Activated CD4-positive, alpha-beta T cell treated with anti-CD3 and anti-CD28 coated beads for 4 hours (primary cell): ENCODE results near the gene ENTHD1.
"Not testable (repeated sequence)": the region's sequence is repeated elsewhere in the genome, so short reads cannot be mapped to it uniquely, and the experiment has no call there.

ENCODE experiments used
- DNase-seq, 2 donors: peaks; one replicate each; pipeline ENCODE4 v3.0.0-alpha.2; 2020

The ENTHD1 gene

DNA sequence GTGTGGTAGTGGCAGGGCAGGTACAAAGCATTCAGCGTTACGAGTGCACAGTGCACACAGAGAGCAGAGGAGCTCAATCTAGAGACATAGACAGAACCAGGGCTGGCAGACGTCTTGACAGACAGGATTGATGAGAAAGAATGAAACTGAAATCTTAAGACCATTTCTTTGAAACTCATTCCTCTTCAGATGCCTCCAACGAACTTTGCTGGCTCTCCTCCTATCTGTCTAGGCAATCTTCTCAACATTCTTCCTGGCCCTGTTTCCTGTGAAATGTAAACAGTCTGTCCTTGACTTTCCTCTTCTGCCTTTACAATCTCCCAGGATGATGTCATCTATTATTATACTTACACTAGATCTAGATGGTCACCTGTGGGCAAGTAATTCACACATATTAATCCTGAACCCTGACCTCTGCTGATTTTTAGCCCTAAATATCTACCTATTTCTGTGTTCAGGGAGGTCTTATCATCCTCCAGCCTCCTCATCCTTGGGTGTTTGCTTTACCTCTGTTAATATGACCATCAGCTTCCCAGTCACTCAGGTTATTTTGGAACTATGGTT is 119.5 kb downstream of the ENTHD1 start:
- peak; percentile 22 to 38 for DNase-seq

DNA sequence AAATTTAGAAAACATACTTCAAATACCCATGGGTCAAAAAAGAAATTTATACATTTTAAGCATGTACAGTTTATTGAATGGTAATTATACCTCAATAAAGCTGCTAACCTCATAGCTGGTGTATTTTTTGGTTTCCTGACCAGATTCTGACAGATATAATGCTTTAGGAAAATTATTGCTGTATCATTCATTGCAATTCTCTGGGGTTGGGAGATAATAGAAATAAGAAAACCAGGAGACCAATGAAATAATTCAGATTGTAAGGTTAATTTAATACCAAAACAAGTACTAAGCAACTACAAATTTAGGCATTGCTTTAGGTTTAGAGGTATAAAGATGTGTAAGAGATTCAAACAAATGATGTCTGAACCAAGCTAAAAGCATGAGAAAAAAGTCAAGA is 120.1 kb downstream of the ENTHD1 start:
- DNase-seq: no peak

DNA sequence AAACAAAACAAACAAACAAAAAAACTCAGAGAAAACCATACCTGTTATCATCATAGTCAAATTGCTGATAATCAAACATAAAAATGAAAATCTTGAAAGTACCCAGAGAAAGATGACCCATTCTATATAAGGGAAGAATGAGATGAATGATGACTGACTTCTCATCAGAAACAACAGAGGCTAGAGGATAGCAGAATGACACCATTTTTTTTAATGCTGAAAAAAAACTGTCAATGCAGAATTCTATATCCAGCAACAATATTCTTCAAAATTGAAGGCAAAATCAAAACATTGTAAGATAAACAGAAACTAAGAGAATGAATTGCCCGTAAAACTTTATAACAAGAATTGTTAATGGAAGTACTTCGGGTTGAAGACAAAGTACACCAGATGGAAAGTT is 122.1 kb downstream of the ENTHD1 start:
- DNase-seq: no peak

GRCh38 chr22:39765661-39766060 is 127.9 kb downstream of the ENTHD1 start:
- DNase-seq: no peak

GRCh38 chr22:39765046-39765445 is 128.5 kb downstream of the ENTHD1 start:
- no peak for DNase-seq

DNA sequence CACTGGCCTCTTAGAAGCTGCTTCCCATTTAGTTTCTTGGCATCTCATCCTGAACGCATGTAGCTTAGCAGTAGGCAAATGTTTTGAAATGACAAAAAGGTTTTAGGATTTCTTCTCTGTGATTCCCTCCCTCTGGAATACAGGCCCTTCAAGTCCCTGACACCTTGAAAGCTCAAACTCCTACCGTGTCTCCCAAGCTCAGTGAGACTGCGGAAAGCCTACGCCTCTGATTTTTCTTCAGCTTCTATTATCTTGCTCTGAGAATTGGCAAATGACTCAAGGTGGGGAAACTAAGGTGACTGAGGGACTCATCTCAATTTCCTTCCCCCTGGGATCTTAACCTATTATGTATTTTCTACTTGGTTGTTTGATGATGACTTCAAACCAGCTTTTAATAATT is 130.3 kb downstream of the ENTHD1 start:
- DNase-seq: no peak

- DNase-seq: no peak
Observed at GRCh38 chr22:39750759-39751158, 142.8 kb downstream of the ENTHD1 start.

GRCh38 chr22:39748877-39749276 is 144.7 kb downstream of the ENTHD1 start:
- no peak for DNase-seq

GRCh38 chr22:39746600-39747262 is 146.8 kb downstream of the ENTHD1 start:
- peak in 1 of 2 donors; percentile 8 for DNase-seq

GRCh38 chr22:39745789-39746188 is 147.8 kb downstream of the ENTHD1 start:
- no peak for DNase-seq

- DNase-seq: no peak
Observed at GRCh38 chr22:39744353-39744752, 149.2 kb downstream of the ENTHD1 start.

- no peak for DNase-seq
Observed at GRCh38 chr22:39743935-39744334, 149.6 kb downstream of the ENTHD1 start.

DNA sequence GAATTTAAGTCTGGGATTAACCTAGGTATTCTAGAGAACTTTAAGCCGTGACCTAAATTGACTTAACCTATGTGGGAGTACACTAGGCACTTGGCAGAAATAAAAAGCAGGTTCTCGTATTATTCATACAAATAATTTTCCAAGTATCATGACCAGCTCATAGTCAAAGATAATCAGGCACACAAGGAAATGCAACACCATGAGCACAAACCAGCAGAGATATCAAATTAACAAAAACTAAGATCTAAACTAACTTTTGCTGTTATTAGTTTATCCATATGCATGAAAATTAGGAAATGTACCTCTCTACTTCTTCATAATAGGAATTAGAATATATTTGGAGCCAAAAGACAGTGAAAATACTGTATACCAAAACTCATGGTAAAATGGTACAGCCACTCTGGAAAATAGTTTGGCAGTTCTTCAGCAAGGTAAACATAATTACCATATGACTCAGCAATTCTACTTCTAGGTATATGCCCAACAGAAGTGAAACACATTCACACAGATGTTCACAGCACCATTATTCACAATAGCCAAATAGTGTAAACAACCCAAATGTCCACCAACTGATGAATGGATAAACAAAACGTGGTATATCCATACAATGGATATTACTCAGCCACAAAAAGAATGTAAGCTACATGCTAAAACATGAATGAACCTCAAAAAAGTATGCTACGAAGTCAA is 154.1 kb downstream of the ENTHD1 start:
- no peak for DNase-seq

DNA sequence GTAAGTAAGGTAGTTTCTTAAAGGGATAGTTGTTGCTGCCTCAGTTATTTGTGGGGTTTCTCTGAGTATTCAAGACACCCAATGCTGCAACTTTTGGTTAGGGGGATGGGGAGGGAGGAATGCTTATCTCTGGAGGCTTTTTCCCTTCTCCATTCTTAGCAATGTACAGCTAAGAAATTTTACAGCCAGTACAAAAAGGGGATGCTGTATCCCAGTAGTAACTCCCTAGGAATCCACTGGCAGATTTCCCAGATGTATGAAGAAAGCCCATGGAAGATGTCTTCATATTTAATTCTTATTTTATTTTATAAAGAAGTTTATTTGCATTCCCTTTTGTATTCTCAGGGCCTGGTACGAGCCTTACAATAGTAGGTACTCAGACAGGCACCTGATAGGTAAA is 154.8 kb downstream of the ENTHD1 start:
- no peak for DNase-seq

GRCh38 chr22:39735776-39736175 is 157.8 kb downstream of the ENTHD1 start:
- no peak for DNase-seq

DNA sequence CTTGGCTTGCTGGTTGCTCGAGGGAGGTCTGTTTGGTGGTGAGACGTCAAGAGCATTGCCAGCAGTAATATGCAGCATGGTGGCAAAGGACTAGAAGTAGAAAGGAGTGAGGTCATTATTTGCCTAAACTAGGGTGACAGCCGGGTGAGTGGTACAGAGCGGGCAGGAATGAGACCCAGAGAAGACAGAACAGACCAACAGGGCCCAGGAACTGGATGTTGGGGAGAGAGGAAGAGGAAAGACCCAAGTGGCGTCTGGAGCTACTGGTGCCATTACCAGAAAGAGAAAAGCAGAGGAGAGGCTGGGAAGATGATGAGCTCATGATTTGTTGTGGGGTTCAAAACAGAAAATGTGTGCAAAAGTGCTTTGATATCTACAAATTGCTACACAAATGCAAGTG is 158.7 kb downstream of the ENTHD1 start:
- no peak for DNase-seq

GRCh38 chr22:39734046-39734445 is 159.5 kb downstream of the ENTHD1 start:
- not testable (repeated sequence) for DNase-seq

GRCh38 chr22:39733191-39733590 is 160.4 kb downstream of the ENTHD1 start:
- no peak for DNase-seq

DNA sequence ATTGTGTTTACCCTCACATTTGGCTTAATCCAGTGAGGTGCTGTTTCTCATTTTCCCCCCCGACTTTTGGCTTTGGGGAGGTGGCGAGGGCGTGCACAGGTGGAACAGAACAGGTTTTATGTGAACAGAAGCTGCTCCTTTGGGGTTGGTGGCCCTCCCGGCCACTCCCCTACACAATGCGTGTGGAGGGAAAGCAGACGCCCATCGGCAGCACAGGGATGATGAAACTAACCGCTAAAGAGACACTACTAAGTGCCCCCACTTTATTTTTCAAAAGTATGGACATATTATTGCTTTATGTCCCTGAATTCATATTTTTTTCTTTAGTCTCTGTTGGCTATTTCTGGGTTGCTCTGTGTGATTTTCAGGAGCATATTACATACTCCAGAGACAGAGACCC is 160.9 kb downstream of the ENTHD1 start:
- no peak for DNase-seq

GRCh38 chr22:39731881-39732555 is 161.5 kb downstream of the ENTHD1 start:
- DNase-seq: no peak

GRCh38 chr22:39731481-39731880 is 162.1 kb downstream of the ENTHD1 start:
- DNase-seq: no peak

GRCh38 chr22:39729141-39729934 is 164.2 kb downstream of the ENTHD1 start:
- DNase-seq: no peak
